Neutrophil (primary cell): ENCODE results near the gene SGSM2.
A peak's percentile ranks its signal among the peaks of the same experiment; 100 is the strongest.

Experiments
- H3K27ac ChIP-seq: fragments of 200-600 bp; sonication (generic); 2 replicates; pipeline ENCODE4 v1.5.1; 2016; ENCODE audit warnings: mild to moderate bottlenecking, moderate library complexity
- H3K27me3 ChIP-seq: fragments of 200-600 bp; sonication (generic); 2 replicates; pipeline ENCODE4 v1.6.0; 2016; ENCODE audit warnings: mild to moderate bottlenecking
- H3K36me3 ChIP-seq: fragments of 200-600 bp; sonication (generic); 2 replicates; pipeline ENCODE4 v1.5.1; 2017
- H3K4me1 ChIP-seq, 2 experiments: fragments of 200-600 bp in 1 of 2; sonication (generic) in 1 of 2; 1 replicate in 1 of 2; 2 replicates in 1 of 2; pipeline versions ENCODE4 v1.5.1 to v1.6.1; 2013 to 2016; ENCODE audit warnings: low read depth in 1 of 2, low read length in 1 of 2, mild to moderate bottlenecking in 1 of 2, moderate library complexity in 1 of 2; ENCODE audit not compliant: control insufficient read depth in 1 of 2, insufficient read depth in 1 of 2
- H3K4me3 ChIP-seq, 2 experiments: fragments of 200-600 bp in 1 of 2; sonication (generic) in 1 of 2; 1 replicate in 1 of 2; 2 replicates in 1 of 2; pipeline ENCODE4 v1.5.1; 2013 to 2016; ENCODE audit warnings: low read depth in 1 of 2, low read length in 1 of 2, mild to moderate bottlenecking in 1 of 2, moderate library complexity in 1 of 2
- H3K9me3 ChIP-seq: fragments of 200-600 bp; sonication (generic); 2 replicates; pipeline ENCODE4 v1.5.1; 2016
- CTCF ChIP-seq: fragments of 200-600 bp; sonication (generic); IDR thresholded peaks from 2 replicates; pipeline ENCODE4 v1.5.1; 2016; ENCODE audit warnings: antibody characterized with exemption

SGSM2 gene

GRCh38 chr17:2299136-2299535 is 38.2 kb upstream of the SGSM2 start:
- Histone ChIP-seq H3K27me3 (no peaks in the 10 kb centered on the region), H3K36me3 (peaks cover 37% of the 10 kb centered on the region), H3K4me3 (no peak overlapping the region), H3K27ac (no peak overlapping the region), H3K4me1 (peaks cover 40 to 48% of the 10 kb centered on the region in 2 experiments), H3K9me3 (no peaks in the 10 kb centered on the region)
- no peak for TF ChIP-seq CTCF

DNA sequence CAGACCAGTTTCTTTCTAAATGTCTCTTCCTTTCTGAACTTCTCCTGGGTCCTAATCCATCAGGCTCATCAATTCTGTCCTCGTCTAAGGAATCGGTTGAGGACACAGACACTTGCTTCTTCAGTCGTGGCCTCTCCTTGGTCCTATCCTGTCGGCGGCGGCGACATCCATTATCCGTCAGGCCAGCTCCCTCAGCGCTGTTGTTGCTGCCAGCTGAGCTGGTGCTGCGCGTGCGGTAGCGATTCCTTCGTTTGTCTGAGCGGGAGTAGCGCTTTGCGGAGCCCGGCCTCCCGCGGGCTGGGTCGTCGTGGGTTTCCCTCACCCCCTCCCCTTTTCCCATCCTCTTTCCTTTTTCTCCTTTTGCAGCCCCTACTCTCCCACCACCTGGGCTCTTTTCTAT is 37.5 kb upstream of the SGSM2 start:
- H3K27me3 ChIP-seq = no peaks in the 10 kb centered on the region
- peaks cover 30% of the 10 kb centered on the region for H3K36me3 ChIP-seq
- H3K9me3 ChIP-seq = no peaks in the 10 kb centered on the region
- H3K4me3 ChIP-seq = no peak overlapping the region
- peak overlapping the region; percentile 60 for H3K27ac ChIP-seq
- no peak for TF ChIP-seq CTCF
- H3K4me1 ChIP-seq = peaks cover 40 to 49% of the 10 kb centered on the region in 2 experiments

DNA sequence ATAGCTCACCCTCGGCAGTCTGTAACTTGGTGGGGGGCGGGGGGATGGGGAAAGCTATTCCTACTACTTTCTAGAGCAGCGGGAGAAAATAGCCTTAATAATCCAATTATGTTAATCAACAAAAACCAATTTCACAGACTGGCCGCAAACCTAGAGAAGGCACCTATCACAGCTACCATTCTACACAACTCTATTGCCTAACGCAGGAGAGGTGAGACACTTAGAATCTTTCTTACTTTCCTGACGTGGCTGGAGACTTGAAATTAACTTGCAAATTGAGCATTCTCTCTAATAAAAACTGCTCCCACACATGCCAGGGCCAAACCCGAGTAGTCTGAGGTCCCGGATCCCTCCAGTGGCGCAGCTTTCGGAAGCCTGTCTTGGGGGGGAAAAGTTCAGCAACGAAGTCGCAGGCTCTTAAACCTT is 34.5 kb upstream of the SGSM2 start:
- H3K4me3 ChIP-seq = peak overlapping the region; percentile 79 to 91
- H3K27ac ChIP-seq = peak overlapping the region; percentile 89
- peaks cover under 1% of the 10 kb centered on the region for H3K36me3 ChIP-seq
- no peaks in the 10 kb centered on the region for H3K9me3 ChIP-seq
- peaks cover 40 to 49% of the 10 kb centered on the region in 2 experiments for H3K4me1 ChIP-seq
- no peaks in the 10 kb centered on the region for H3K27me3 ChIP-seq
- TF ChIP-seq CTCF = no peak

DNA sequence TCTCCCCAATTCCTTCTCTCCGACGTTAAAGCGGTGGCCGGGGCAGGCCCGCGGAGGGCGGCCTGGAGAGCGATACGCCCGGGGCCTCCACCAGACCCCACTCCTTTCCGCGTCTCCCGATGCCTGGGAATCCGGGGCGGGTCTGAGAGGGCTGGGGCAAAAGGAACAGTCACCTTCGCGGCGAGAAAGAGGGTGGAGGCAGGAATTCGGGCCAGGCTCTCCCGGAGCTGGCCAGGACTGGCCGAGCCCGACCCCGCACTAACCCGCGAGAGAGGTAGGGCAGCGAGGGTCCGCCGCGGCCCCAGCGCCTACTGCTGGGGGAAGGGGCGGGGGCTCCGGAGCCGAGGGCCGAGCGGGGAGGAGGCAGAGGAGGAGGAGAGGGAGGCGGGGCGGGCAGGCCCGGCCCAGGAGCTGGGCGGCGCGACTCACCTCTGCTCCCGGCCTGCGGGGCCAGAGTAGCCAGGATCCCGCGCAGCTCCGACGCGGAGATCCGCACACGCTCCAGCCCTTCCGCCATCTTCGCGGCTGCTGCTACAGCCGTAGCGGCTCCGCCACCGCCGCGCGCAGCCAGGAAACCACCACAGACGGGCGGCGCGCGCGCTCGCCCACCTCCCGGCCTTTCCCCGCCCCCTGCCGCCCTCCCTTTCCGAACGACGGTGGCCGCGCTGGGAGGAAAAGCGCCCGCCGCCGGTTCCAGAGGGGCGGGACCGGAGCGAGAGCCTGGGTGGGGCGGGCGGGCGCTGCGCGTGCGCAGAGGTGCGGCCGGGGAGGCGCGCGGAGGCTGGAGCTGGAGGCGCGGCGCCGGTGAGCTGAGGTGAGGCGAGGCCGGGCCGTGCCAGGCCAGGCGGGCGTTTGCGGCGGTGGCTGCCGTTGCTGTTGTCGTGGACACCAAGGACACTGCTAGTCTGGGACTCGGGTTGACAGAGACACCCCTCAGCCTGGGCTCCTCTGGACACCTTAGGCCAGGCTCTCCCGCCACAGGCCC is 33.8 kb upstream of the SGSM2 start, which contains the start of the genes SMG6 and SRR:
TSS of gene SMG6 (minus strand) at position 582 of the 985 bp plus-strand sequence. CDS start at position 517, 65 bp downstream.
TSS of gene SRR (plus strand) at position 747 of the 985 bp plus-strand sequence. CDS start 11,611 bp downstream, outside the sequence.
- peak; percentile 50 for TF ChIP-seq CTCF

GRCh38 chr17:2304931-2305330 is 32.4 kb upstream of the SGSM2 start:
- Histone ChIP-seq H3K27ac (no peak overlapping the region), H3K36me3 (no peaks in the 10 kb centered on the region), H3K27me3 (no peaks in the 10 kb centered on the region), H3K4me1 (peaks cover 33 to 37% of the 10 kb centered on the region in 2 experiments), H3K4me3 (no peak overlapping the region), H3K9me3 (no peaks in the 10 kb centered on the region)
- TF ChIP-seq CTCF = no peak

More for the DNA sequence above, 33.8 kb upstream of the SGSM2 start, which contains the start of the genes SMG6 and SRR:
- Histone ChIP-seq H3K4me3 (peak within 1 kb of the TSS; percentile 79 to 91), H3K36me3 (no peaks in the 10 kb centered on the region), H3K27me3 (no peaks in the 10 kb centered on the region), H3K27ac (peak within 1 kb of the TSS; percentile 89), H3K4me1 (peaks cover 40 to 49% of the 10 kb centered on the region in 2 experiments), H3K9me3 (no peaks in the 10 kb centered on the region)
